ENCODE measurements around the gene KRTAP10-7. TPM values are rescaled to one million over a fixed set of nuclear protein-coding genes. Genes with fewer than 3 reads are reported as not detected.
"Not testable (repeated sequence)": the region's sequence is repeated elsewhere in the genome, so short reads cannot be mapped to it uniquely, and the experiment has no call there.

Gene KRTAP10-7
- total RNA-seq (not detected), polyA plus RNA-seq (not detected)

- H3K27ac ChIP-seq (ENCODE audit: low read depth); DNase-seq (ENCODE audit: extremely low spot score); H3K36me3 ChIP-seq (ENCODE audit: insufficient read depth); H3K4me3 ChIP-seq (ENCODE audit: low read depth, low read length); H3K4me1 ChIP-seq (ENCODE audit: insufficient read depth): not testable (repeated sequence)
- WGBS, result 66% methylated on average over 23 of the region's 23 CpGs
These were observed at the start of gene KRTAP10-7 for GRCh38 chr21:44600118-44600978. TSS of gene KRTAP10-7 (plus strand) at chr21:44600597. CDS start at chr21:44600622, 25 bp downstream.

- 63% methylated on average over 10 of the region's 10 CpGs for WGBS
- Histone ChIP-seq H3K36me3 (ENCODE audit: insufficient read depth) (no peaks in the 10 kb centered on the region), H3K27ac (ENCODE audit: low read depth) (no peak overlapping the region), H3K4me3 (ENCODE audit: low read depth, low read length) (no peak overlapping the region), H3K4me1 (ENCODE audit: insufficient read depth) (no peaks in the 10 kb centered on the region)
- no peak for DNase-seq (ENCODE audit: extremely low spot score)
These were observed 49.6 kb upstream of the KRTAP10-7 start for GRCh38 chr21:44550807-44551206.

- no peak for DNase-seq (ENCODE audit: extremely low spot score)
- WGBS, result 60% methylated on average over 17 of the region's 17 CpGs
These were observed 48.9 kb upstream of the KRTAP10-7 start, which contains the start of gene KRTAP10-2 for GRCh38 chr21:44551340-44551961. TSS of gene KRTAP10-2 (minus strand) at chr21:44551505. CDS start at chr21:44551458, 47 bp downstream.

GRCh38 chr21:44552136-44552535 lies 48.3 kb upstream of the KRTAP10-7 start:
- Histone ChIP-seq H3K36me3 (ENCODE audit: insufficient read depth) (no peaks in the 10 kb centered on the region), H3K4me1 (ENCODE audit: insufficient read depth) (no peaks in the 10 kb centered on the region), H3K27ac (ENCODE audit: low read depth) (no peak overlapping the region), H3K4me3 (ENCODE audit: low read depth, low read length) (no peak overlapping the region)
- DNase-seq (ENCODE audit: extremely low spot score), result no peak
- 87% methylated on average over 6 of the region's 6 CpGs for WGBS

More at GRCh38 chr21:44551340-44551961, 48.9 kb upstream of the KRTAP10-7 start, which contains the start of gene KRTAP10-2:
- no peak within 1 kb of the TSS for H3K4me3 ChIP-seq (ENCODE audit: low read depth, low read length)
- H3K27ac ChIP-seq (ENCODE audit: low read depth), result no peak within 1 kb of the TSS
- no peaks in the 10 kb centered on the region for H3K4me1 ChIP-seq (ENCODE audit: insufficient read depth)
- no peaks in the 10 kb centered on the region for H3K36me3 ChIP-seq (ENCODE audit: insufficient read depth)

- Histone ChIP-seq H3K36me3 (ENCODE audit: insufficient read depth) (no peaks in the 10 kb centered on the region), H3K27ac (ENCODE audit: low read depth) (no peak overlapping the region), H3K4me3 (ENCODE audit: low read depth, low read length) (no peak overlapping the region), H3K4me1 (ENCODE audit: insufficient read depth) (no peaks in the 10 kb centered on the region)
- WGBS, result 70% methylated on average over 13 of the region's 13 CpGs
- DNase-seq (ENCODE audit: extremely low spot score), result no peak
These were observed 47.7 kb upstream of the KRTAP10-7 start for GRCh38 chr21:44552681-44553080.

GRCh38 chr21:44555200-44555875 lies 45.1 kb upstream of the KRTAP10-7 start:
- H3K36me3 ChIP-seq (ENCODE audit: insufficient read depth), result no peaks in the 10 kb centered on the region
- no peak overlapping the region for H3K27ac ChIP-seq (ENCODE audit: low read depth)
- WGBS, result 70% methylated on average over 13 of the region's 13 CpGs
- no peak for DNase-seq (ENCODE audit: extremely low spot score)
- no peaks in the 10 kb centered on the region for H3K4me1 ChIP-seq (ENCODE audit: insufficient read depth)
- no peak overlapping the region for H3K4me3 ChIP-seq (ENCODE audit: low read depth, low read length)

- Histone ChIP-seq H3K27ac (ENCODE audit: low read depth) (no peak overlapping the region), H3K36me3 (ENCODE audit: insufficient read depth) (no peaks in the 10 kb centered on the region), H3K4me3 (ENCODE audit: low read depth, low read length) (no peak overlapping the region), H3K4me1 (ENCODE audit: insufficient read depth) (no peaks in the 10 kb centered on the region)
- WGBS, result 78% methylated on average over 9 of the region's 9 CpGs
- DNase-seq (ENCODE audit: extremely low spot score), result no peak
These were observed 43.5 kb upstream of the KRTAP10-7 start for GRCh38 chr21:44556879-44557278.

GRCh38 chr21:44557491-44558328 lies 42.7 kb upstream of the KRTAP10-7 start:
- H3K4me1 ChIP-seq (ENCODE audit: insufficient read depth), result no peaks in the 10 kb centered on the region
- H3K27ac ChIP-seq (ENCODE audit: low read depth), result no peak overlapping the region
- H3K4me3 ChIP-seq (ENCODE audit: low read depth, low read length), result no peak overlapping the region
- WGBS, result 47% methylated on average over 30 of the region's 30 CpGs
- no peaks in the 10 kb centered on the region for H3K36me3 ChIP-seq (ENCODE audit: insufficient read depth)
- DNase-seq (ENCODE audit: extremely low spot score), result no peak

- not testable (repeated sequence) for H3K4me3 ChIP-seq (ENCODE audit: low read depth, low read length)
- 65% methylated on average over 10 of the region's 10 CpGs for WGBS
These were observed 42.1 kb upstream of the KRTAP10-7 start for GRCh38 chr21:44558329-44558675.

GRCh38 chr21:44558695-44559094 lies 41.7 kb upstream of the KRTAP10-7 start, which contains the start of gene KRTAP10-3:
TSS of gene KRTAP10-3 (minus strand) at chr21:44558795. CDS start at chr21:44558715, 80 bp downstream.
- no peak for DNase-seq (ENCODE audit: extremely low spot score)
- WGBS, result 53% methylated on average over 5 of the region's 5 CpGs
- H3K4me1 ChIP-seq (ENCODE audit: insufficient read depth), result no peaks in the 10 kb centered on the region
- no peak within 1 kb of the TSS for H3K4me3 ChIP-seq (ENCODE audit: low read depth, low read length)
- no peak within 1 kb of the TSS for H3K27ac ChIP-seq (ENCODE audit: low read depth)
- no peaks in the 10 kb centered on the region for H3K36me3 ChIP-seq (ENCODE audit: insufficient read depth)

More at GRCh38 chr21:44558329-44558675, 42.1 kb upstream of the KRTAP10-7 start:
- DNase-seq (ENCODE audit: extremely low spot score); H3K4me1 ChIP-seq (ENCODE audit: insufficient read depth); H3K36me3 ChIP-seq (ENCODE audit: insufficient read depth); H3K27ac ChIP-seq (ENCODE audit: low read depth): not testable (repeated sequence)

GRCh38 chr21:44564099-44564498 lies 36.3 kb upstream of the KRTAP10-7 start:
- Histone ChIP-seq H3K4me3 (ENCODE audit: low read depth, low read length) (no peak overlapping the region), H3K27ac (ENCODE audit: low read depth) (no peak overlapping the region), H3K36me3 (ENCODE audit: insufficient read depth) (no peaks in the 10 kb centered on the region), H3K4me1 (ENCODE audit: insufficient read depth) (no peaks in the 10 kb centered on the region)
- DNase-seq (ENCODE audit: extremely low spot score), result no peak
- 92% methylated on average over 1 of the region's 1 CpG for WGBS

- Histone ChIP-seq H3K27ac (ENCODE audit: low read depth) (no peak overlapping the region), H3K4me3 (ENCODE audit: low read depth, low read length) (no peak overlapping the region), H3K36me3 (ENCODE audit: insufficient read depth) (no peaks in the 10 kb centered on the region), H3K4me1 (ENCODE audit: insufficient read depth) (no peaks in the 10 kb centered on the region)
- WGBS, result 37% methylated on average over 1 of the region's 1 CpG
- no peak for DNase-seq (ENCODE audit: extremely low spot score)
These were observed 35.4 kb upstream of the KRTAP10-7 start for GRCh38 chr21:44564886-44565598.

All from urinary bladder (tissue), 4 donors.